ENCODE results near the gene EVA1C. TPM values are rescaled to one million over a fixed set of nuclear protein-coding genes. Genes with fewer than 3 reads are reported as not detected.
"Not testable (repeated sequence)": the region's sequence is repeated elsewhere in the genome, so short reads cannot be mapped to it uniquely, and the experiment has no call there.

The EVA1C gene
- total and polyA plus RNA-seq, 2 donors (not counting 3 experiments of a cell fraction or from before 2014, with no cell fraction given) = 22.8 to 38.6 TPM

DNA sequence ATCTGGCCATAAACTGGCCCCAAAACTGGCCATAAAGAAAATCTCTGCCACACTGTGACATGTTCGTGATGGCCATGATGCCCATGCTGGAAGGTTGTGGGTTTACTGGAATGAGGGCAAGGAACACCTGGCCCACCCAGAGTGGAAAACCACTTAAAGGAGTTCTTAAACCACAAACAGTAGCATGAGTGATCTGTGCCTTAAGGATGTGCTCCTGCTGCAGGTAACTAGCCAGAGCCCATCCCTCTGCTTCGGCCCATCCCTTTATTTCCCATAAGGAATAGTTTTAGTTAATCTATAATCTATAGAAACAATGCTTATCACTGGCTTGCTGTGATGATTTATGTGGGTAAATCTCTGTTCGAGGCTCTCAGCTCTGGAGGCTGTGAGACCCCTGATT, 50.1 kb downstream of the EVA1C start:
- Histone ChIP-seq H3K4me1 (ENCODE audit: control insufficient read depth, extremely low read depth, insufficient read depth, low read length) (peaks cover 33% of the 10 kb centered on the region), H3K79me2 (ENCODE audit: control insufficient read depth, insufficient read depth, low read length) (peaks cover 15% of the 10 kb centered on the region), H3K27ac (ENCODE audit: insufficient read depth, low read depth, low read length) (peak overlapping the region; percentile 99)
- CTCF ChIA-PET = interaction anchor here (2.2 kb wide), 1 partner anchor 13 kb away, joined by 14 read pairs; no protein-coding TSS in a partner anchor
- BruUV-seq (replicated peaks); H3K36me3 ChIP-seq (ENCODE audit: control insufficient read depth in 2 of 2, extremely low read depth in 1 of 2, insufficient read depth in 2 of 2, low read length in 2 of 2); dilution Hi-C loops (cut with MboI; ENCODE audit: extremely low pct_ligation_motif_present, low sequenced_read_pairs); H3K4me3 ChIP-seq (replicated peaks in 1 of 3; ENCODE audit: insufficient read depth in 1 of 3, low read depth in 1 of 3, low read length in 3 of 3); FAIRE-seq; H3K4me2 ChIP-seq (ENCODE audit: insufficient read depth, low read length); H3K27me3 ChIP-seq (ENCODE audit: control insufficient read depth in 2 of 2, insufficient read depth in 2 of 2, low read length in 2 of 2); POLR2A ChIA-PET; intact Hi-C loops (cut with micrococcal nuclease); H3K9me1 ChIP-seq (replicated peaks; ENCODE audit: control insufficient read depth, extremely low read depth, insufficient read depth, low read length); H4K20me1 ChIP-seq (replicated peaks; ENCODE audit: control insufficient read depth, extremely low read depth, insufficient read depth, low read length); H3K9ac ChIP-seq (replicated peaks; ENCODE audit: extremely low read depth, insufficient read depth, low read length); H2AFZ ChIP-seq (ENCODE audit: low read depth, low read length); H3K9me3 ChIP-seq (replicated peaks; ENCODE audit: control insufficient read depth, insufficient read depth, low read length); DNase-seq (ENCODE audit: low read depth, low spot score): not testable (repeated sequence)

GRCh38 chr21:32463367-32463766, 50.9 kb downstream of the EVA1C start:
- H2AFZ ChIP-seq (ENCODE audit: low read depth, low read length) = no peak overlapping the region
- peaks cover 14% of the 10 kb centered on the region for H3K79me2 ChIP-seq (ENCODE audit: control insufficient read depth, insufficient read depth, low read length)
- peak overlapping the region; percentile 94 for H3K9ac ChIP-seq (replicated peaks; ENCODE audit: extremely low read depth, insufficient read depth, low read length)
- no peak overlapping the region for H3K4me3 ChIP-seq (replicated peaks in 1 of 3; ENCODE audit: insufficient read depth in 1 of 3, low read depth in 1 of 3, low read length in 3 of 3)
- intact Hi-C loops (cut with micrococcal nuclease) = no loop called here
- dilution Hi-C loops (cut with MboI; ENCODE audit: extremely low pct_ligation_motif_present, low sequenced_read_pairs) = no loop called here
- peaks cover 29% of the 10 kb centered on the region for H3K4me1 ChIP-seq (ENCODE audit: control insufficient read depth, extremely low read depth, insufficient read depth, low read length)
- BruUV-seq (replicated peaks) = TSS peak; percentile 87
- DNase-seq (ENCODE audit: low read depth, low spot score) (peak; percentile 68), FAIRE-seq (no peak)
- H3K27me3 ChIP-seq (ENCODE audit: control insufficient read depth in 2 of 2, insufficient read depth in 2 of 2, low read length in 2 of 2) = no peaks in the 10 kb centered on the region
- H3K27ac ChIP-seq (ENCODE audit: insufficient read depth, low read depth, low read length) = peak overlapping the region; percentile 99
- POLR2A ChIA-PET = interaction anchor here (1.2 kb wide), 1 partner anchor 12 kb away, joined by 4 read pairs; no protein-coding TSS in a partner anchor
- H3K9me3 ChIP-seq (replicated peaks; ENCODE audit: control insufficient read depth, insufficient read depth, low read length) = no peaks in the 10 kb centered on the region
- H3K36me3 ChIP-seq (ENCODE audit: control insufficient read depth in 2 of 2, extremely low read depth in 1 of 2, insufficient read depth in 2 of 2, low read length in 2 of 2) = no peaks in the 10 kb centered on the region
- H3K4me2 ChIP-seq (ENCODE audit: insufficient read depth, low read length) = peak overlapping the region; percentile 50
- no peaks in the 10 kb centered on the region for H4K20me1 ChIP-seq (replicated peaks; ENCODE audit: control insufficient read depth, extremely low read depth, insufficient read depth, low read length)
- H3K9me1 ChIP-seq (replicated peaks; ENCODE audit: control insufficient read depth, extremely low read depth, insufficient read depth, low read length) = no peaks in the 10 kb centered on the region
- TF ChIP-seq FOS (IDR thresholded peaks at IDR 0.05; ENCODE audit: borderline replicate concordance, insufficient read depth, low read length) (peak; percentile 28), MYC (IDR thresholded peaks at IDR 0.05; ENCODE audit: low read depth, low read length) (no peak)
- CTCF ChIA-PET = interaction anchor here (1.0 to 2.2 kb wide), 8 partner anchors 9 to 99 kb away, joined by 3 to 14 read pairs (median 6); no protein-coding TSS in a partner anchor

Measured in endothelial cell of umbilical vein (primary cell).